ENCODE measurements around the gene TRAPPC8.

DNA sequence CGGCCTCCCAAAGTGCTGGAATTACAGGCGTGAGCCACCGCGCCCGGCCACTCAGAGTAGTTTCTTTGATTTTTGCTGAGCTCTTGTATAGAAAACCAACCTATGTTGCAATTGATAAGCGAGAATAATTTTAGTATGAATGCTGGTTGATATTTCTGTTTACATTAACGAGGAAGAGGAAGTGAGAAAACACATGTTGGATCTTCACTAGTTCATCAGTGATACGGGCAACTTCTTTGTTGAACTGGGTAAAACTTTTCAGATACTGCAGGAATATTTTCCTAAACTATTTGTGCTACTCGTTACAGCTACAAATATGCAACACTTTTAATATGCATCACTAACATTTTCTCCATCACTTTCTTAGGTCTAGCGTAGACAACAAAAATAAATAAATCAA, 114.3 kb downstream of the TRAPPC8 start:
- no peak for TF ChIP-seq CTCF (conservative IDR thresholded peaks at IDR 0.05)
- no peak for TF ChIP-seq ZFX (IDR thresholded peaks at IDR 0.05)
